HPDE6-E6E7 (cell line): ENCODE measurements around the gene MLPH.

ENCODE experiments used
- DNase-seq: peaks from one replicate; pipeline ENCODE4 v3.0.0; 2011; ENCODE audit warnings: missing footprints; ENCODE audit errors: extremely low spot score

Gene MLPH

DNA sequence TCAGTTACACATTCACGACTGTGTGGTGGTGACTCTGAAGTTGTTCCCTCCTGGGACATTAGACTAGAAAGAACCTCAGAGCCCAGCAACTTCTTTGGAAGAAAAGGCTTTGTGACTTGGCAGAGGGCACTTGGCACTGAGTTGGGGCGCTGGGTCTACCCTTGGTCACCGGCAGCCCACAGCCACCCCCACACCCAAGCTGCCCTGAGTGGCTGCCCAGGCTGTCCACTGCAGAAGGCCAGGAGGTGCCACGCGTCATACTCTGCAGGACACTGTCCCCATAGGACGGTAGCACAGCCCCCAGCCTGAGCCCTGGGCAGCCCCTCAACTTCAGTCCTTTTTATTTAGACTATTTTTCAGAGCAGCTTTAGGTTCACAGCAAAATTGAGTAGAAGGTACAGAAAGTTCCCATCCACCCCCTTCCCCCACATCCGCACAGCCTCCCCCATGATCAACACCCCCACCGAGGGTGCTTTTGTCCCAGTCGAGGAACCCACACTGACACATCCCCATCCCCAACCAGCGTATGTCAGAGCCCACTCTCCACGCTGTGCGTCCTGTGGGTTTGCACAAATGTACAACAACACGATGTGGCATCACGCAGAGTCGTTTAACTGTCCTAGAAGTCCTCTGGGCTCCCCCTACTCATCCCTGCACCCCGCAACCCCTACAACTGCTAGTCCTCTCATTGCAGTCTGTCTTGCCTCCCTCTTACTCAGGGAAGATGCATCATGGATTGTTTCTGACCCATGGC lies 80.4 kb downstream of the MLPH start:
- no peak for DNase-seq

GRCh38 chr2:237568121-237568660 lies 81.1 kb downstream of the MLPH start:
- no peak for DNase-seq

- DNase-seq: no peak
Observed at GRCh38 chr2:237569041-237569440, 82.0 kb downstream of the MLPH start.

- DNase-seq: no peak
Observed at GRCh38 chr2:237569896-237570295, 82.8 kb downstream of the MLPH start.

DNA sequence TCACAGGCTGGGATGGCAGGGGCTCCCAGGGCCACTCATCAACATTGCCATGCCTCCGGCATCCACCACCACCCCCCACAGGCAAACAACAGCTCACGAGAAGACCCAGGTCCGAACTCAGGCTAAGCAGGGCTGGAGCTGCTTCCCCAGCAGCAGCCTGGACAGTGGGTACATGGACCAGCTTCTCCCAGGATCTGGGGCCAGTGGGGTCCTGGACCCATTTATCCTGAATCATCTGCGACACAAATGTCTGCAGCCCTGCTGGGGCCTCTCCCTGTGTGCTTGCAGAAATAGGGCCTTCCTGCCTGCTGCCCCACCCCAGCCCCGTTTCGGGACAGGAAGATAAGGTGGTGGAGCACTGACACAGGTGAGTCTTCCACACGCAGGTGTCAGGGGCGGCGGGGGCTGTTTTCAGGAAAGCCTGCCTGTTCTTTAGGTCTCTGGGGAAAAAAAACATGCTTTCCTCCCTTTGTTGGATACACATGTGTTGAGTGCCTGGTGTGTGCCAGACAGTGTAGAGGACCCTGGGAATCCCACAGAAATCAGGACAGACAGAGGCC lies 83.8 kb downstream of the MLPH start:
- no peak for DNase-seq

DNA sequence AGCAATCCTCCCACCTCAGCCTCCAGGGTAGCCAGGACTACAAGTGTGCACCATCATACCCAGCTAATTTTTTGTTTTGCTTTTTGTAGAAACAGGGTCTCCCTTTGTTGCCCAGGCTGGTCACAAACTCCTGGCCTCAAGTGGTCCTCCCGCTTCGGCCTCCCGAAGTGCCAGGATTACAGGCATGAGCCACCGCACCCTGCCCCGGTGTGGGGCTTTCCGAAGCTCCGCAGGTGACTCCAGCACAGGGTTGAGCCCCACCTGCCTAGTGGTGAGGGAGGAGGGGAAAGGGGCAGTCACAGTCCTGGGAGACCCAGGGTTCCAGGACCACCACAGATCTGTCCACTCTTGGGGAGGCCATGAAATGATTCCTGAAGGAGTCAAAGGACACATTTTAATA lies 84.5 kb downstream of the MLPH start:
- no peak for DNase-seq

DNA sequence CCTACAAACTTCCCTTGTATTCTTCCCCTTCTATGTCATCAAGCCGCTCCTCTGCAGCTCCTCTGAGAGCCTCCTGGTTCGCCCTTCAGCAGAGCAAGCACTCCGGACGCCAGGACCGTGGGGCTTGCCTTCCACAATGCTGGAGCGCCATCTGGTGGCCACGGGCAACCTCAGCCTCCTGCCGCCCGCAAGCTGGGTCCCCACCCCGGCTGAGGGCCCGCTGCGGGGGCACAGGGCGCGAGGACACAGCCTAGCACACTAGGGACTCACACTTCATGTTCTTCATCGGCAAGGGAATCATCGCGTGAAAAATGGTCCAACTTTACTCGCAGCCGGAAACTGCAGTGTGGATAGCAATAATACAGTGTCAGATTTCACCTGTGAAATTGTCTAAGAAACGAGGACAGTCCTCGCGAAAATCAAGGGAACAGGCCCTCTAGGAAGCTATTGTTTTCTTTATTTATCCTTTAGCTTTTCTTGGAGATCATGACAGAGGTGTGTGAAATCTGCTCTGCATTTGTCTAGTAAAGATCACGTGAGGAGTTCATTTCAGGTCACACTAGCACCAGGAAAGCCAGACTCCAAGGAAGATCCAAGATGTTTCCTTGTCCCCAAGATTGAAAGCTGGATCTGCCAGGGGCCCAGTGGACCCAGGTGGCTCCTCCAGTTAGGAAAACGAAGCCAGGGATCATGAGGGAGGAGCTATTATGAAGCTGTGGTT lies 85.1 kb downstream of the MLPH start:
- peak; percentile 93 for DNase-seq

GRCh38 chr2:237572742-237573101 lies 85.7 kb downstream of the MLPH start:
- no peak for DNase-seq

DNA sequence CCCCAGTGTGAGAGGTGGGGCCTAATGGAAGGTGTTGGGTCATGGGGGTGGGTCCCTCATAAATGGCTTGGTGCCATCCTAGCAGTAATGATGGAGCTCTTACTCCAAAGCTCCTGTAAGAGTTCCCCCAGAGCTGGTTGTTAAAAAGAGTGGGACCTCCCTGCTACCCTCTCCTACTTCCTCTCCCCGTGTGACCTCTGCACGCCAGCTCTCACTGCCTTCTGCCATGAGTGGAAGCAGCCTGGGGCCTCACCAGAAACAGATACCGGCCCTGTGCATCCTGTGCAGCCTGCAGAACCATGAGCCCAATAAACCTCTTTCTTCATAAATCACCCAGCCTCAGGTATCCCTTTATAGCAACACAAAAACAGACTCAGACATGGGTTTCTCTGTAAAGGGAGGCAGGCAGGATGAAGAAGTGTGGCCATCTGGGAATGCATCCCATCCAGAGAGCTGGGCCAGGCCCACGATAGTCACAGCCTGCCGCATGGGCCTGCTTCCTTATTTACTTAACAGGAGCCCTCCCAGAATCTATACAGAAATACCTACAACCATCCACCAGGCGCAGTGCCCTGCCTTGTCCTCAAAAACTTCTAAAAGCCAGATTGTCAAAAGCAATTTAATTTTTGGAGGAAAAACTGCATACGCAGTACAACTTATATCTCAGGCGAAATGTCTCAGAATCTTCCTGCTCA lies 86.8 kb downstream of the MLPH start:
- no peak for DNase-seq

DNA sequence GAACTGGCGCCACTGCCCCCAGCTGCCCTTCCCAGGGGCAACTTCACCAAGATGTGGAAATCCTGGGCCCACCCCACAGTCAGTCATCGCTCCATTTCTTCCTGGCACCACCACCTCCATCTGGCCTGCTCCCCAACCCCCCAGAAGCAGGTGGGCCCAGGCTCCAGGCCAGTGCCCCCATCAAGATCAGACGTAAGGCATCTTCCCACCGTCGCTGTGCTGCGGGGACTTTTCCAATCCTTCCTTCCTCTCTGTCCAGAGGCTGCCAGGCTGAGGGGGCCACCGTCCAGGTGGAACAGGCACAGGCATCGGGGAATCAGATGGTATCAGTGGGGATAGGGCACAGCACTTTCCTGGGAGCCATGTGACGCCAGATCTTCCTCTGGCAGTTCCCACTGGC lies 87.4 kb downstream of the MLPH start:
- DNase-seq: no peak

- DNase-seq: peak; percentile 88
Observed at GRCh38 chr2:237574894-237575868, 88.1 kb downstream of the MLPH start.

DNA sequence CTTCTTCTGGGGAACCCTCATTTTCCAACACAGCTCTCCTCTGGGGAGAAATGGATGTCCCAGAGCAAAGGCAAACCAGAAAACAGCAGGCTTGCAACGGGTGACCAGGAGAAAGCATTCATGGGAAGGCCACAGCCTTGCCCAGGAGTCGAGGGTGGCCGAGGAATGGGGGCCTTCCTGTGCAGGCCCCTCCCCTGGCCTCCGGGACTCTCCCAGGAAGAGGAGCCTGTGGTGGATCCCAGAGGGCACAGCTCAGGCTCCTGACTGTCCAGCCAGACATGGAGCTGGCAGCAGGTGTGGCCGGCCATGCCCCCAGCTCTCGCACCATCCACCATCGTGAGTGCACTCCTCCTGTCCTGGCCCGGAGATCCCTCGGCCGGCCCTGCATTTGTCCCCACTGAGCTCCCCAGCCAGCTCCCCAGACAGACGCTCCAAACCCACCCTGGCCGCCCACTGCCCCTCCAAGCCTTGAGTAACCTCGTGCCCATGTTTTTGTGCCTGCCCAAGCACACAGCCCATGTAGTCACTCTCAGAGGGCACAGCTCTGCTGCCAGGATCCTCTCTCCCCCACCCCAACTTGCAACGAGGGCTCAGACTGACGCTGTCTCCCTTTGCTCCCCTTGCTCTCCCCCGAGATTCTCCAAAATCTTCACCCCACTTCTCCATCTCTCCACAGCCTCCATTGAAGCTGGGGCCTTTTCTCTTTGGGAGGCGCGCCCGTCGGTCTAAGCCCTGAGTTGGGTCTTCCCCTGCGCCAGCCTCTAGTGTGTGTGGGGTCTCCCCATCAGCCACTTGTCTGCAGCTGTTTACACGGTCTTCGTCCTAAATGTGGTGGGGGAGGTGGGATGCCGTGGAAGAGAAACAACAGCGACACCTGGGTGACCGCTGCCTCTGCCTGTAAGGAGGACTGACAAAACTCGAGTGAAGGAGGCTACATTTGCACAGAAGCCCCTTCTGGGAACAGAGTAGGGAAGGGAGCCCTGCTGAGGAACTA lies 89.1 kb downstream of the MLPH start:
- DNase-seq: no peak

GRCh38 chr2:237576974-237577373 lies 89.9 kb downstream of the MLPH start:
- DNase-seq: no peak

- DNase-seq: no peak
Observed at GRCh38 chr2:237577458-237577857, 90.4 kb downstream of the MLPH start.

- DNase-seq: no peak
Observed at GRCh38 chr2:237577956-237578870, 91.2 kb downstream of the MLPH start.

- no peak for DNase-seq
Observed at GRCh38 chr2:237581326-237581725, 94.3 kb downstream of the MLPH start.

- DNase-seq: no peak
Observed at GRCh38 chr2:237581751-237582746, 95.0 kb downstream of the MLPH start.
